AG20443 (cell line): ENCODE measurements around the gene B4GALT7.
"Not testable (repeated sequence)": the region's sequence is repeated elsewhere in the genome, so short reads cannot be mapped to it uniquely, and the experiment has no call there.

Experiments
- DNase-seq: peaks from one replicate; pipeline ENCODE4 v3.0.0; 2012; ENCODE audit warnings: low spot score, mixed read lengths

The B4GALT7 gene

GRCh38 chr5:177610131-177610769, 10.3 kb downstream of the B4GALT7 start:
- no peak for DNase-seq

- no peak for DNase-seq
Observed at GRCh38 chr5:177610770-177611445, 11.0 kb downstream of the B4GALT7 start.

- DNase-seq = no peak
Observed at GRCh38 chr5:177611446-177612214, 11.7 kb downstream of the B4GALT7 start.

GRCh38 chr5:177612215-177612673, 12.3 kb downstream of the B4GALT7 start:
- DNase-seq = no peak

GRCh38 chr5:177620560-177620959, 20.6 kb downstream of the B4GALT7 start:
- DNase-seq = no peak

GRCh38 chr5:177624172-177624571, 24.2 kb downstream of the B4GALT7 start:
- DNase-seq = not testable (repeated sequence)

GRCh38 chr5:177630186-177630585, 30.3 kb downstream of the B4GALT7 start:
- not testable (repeated sequence) for DNase-seq

- not testable (repeated sequence) for DNase-seq
Observed at GRCh38 chr5:177634912-177635311, 35.0 kb downstream of the B4GALT7 start.

GRCh38 chr5:177645462-177645861, 45.5 kb downstream of the B4GALT7 start:
- DNase-seq = not testable (repeated sequence)

- not testable (repeated sequence) for DNase-seq
Observed at GRCh38 chr5:177651235-177651634, 51.3 kb downstream of the B4GALT7 start.

- DNase-seq = not testable (repeated sequence)
Observed at GRCh38 chr5:177657846-177658245, 57.9 kb downstream of the B4GALT7 start.

GRCh38 chr5:177658542-177658941, 58.6 kb downstream of the B4GALT7 start:
- DNase-seq = not testable (repeated sequence)
